H1 (cell line): ENCODE measurements around the gene RPP30. TPM values are rescaled to one million over a fixed set of nuclear protein-coding genes. Genes with fewer than 3 reads are reported as not detected.

ENCODE experiments used
- BCL11A ChIP-seq, 2 experiments: IDR thresholded peaks; one replicate each; pipeline ENCODE4 v1.6.1; 2011; ENCODE audit warnings: low read depth in 2 of 2, low read length in 2 of 2, mild to moderate bottlenecking in 2 of 2
- CEBPB ChIP-seq: IDR thresholded peaks from 2 replicates; pipeline ENCODE4 v1.6.1; 2012; ENCODE audit warnings: low read depth, low read length
- EGR1 ChIP-seq: IDR thresholded peaks from 2 replicates; pipeline ENCODE4 v1.6.1; 2011; ENCODE audit warnings: low read depth, low read length, borderline replicate concordance
- FOSL1 ChIP-seq: IDR thresholded peaks from 2 replicates; pipeline ENCODE4 v1.6.1; 2011; ENCODE audit warnings: mild to moderate bottlenecking, low read depth, low read length, moderate library complexity; ENCODE audit not compliant: insufficient read depth
- KDM4A ChIP-seq: IDR thresholded peaks from one replicate; pipeline ENCODE4 v1.7.1; 2012; ENCODE audit warnings: low read depth, mild to moderate bottlenecking, moderate library complexity, low read length, inconsistent platforms; ENCODE audit not compliant: severe bottlenecking
- NANOG ChIP-seq: IDR thresholded peaks from 2 replicates; pipeline ENCODE4 v1.6.1; 2011; ENCODE audit warnings: low read length, low read depth, mild to moderate bottlenecking, inconsistent platforms; ENCODE audit not compliant: insufficient read depth, poor library complexity, severe bottlenecking
- PHF8 ChIP-seq: fragments of 200-600 bp; sonication (generic); conservative IDR thresholded peaks from 2 replicates; pipeline ENCODE4 v1.7.1; 2012; ENCODE audit warnings: low read depth, mild to moderate bottlenecking, inconsistent platforms, low read length, moderate library complexity
- SP1 ChIP-seq: IDR thresholded peaks from 2 replicates; pipeline ENCODE4 v1.6.1; 2011; ENCODE audit warnings: low read depth, low read length
- SP2 ChIP-seq: IDR thresholded peaks from 2 replicates; pipeline ENCODE4 v1.6.1; 2012; ENCODE audit warnings: mild to moderate bottlenecking, low read length, inconsistent platforms
- SP4 ChIP-seq: IDR thresholded peaks from 2 replicates; pipeline ENCODE4 v1.6.1; 2012; ENCODE audit warnings: low read length, inconsistent platforms
- TEAD4 ChIP-seq: IDR thresholded peaks from 2 replicates; pipeline ENCODE4 v1.6.1; 2012; ENCODE audit warnings: low read depth, low read length, inconsistent platforms, mixed read lengths
- YY1 ChIP-seq: IDR thresholded peaks from 2 replicates; pipeline ENCODE4 v1.6.1; 2011; ENCODE audit warnings: low read depth, mild to moderate bottlenecking, low read length
- polyA plus RNA-seq, 7 experiments: library from polyadenylated mRNA; depleted of rRNA in 3 of 7; stranded (reverse) in 5 of 7; unstranded in 2 of 7; fragments of >200 nt in 5 of 7; fragments of 200-250 nt in 2 of 7; gene quantifications; 1 replicate in 5 of 7; 2 replicates in 1 of 7; 4 replicates in 1 of 7; pipeline versions ENCODE4 v1.2.1 to v1.2.3, GENCODE V29; 2011 to 2013; ENCODE audit warnings: missing spikeins in 2 of 7, mixed read lengths in 2 of 7
- total RNA-seq: library from RNA; stranded (reverse); fragmentation: NEBNext Ultra II Directional; extraction: Animal tissue kit (Norgen Biotek cat#: 25700); gene quantifications from 2 replicates; pipeline ENCODE4 v1.2.1, GENCODE V29; 2021
- TF ChIP-seq, protein P1 (sequence below): fragments of 300-600 bp; sonication (generic); IDR thresholded peaks from 2 replicates; pipeline ENCODE4 v1.7.1; 2012; ENCODE audit warnings: low read length, moderate library complexity, mild to moderate bottlenecking, inconsistent platforms; ENCODE audit not compliant: insufficient replicate concordance

The RPP30 gene
- total and polyA plus RNA-seq, 2 of the 8 experiments (the other 6 are each of a cell fraction or from before 2014, with no cell fraction given): 38.9 to 79.7 TPM

DNA sequence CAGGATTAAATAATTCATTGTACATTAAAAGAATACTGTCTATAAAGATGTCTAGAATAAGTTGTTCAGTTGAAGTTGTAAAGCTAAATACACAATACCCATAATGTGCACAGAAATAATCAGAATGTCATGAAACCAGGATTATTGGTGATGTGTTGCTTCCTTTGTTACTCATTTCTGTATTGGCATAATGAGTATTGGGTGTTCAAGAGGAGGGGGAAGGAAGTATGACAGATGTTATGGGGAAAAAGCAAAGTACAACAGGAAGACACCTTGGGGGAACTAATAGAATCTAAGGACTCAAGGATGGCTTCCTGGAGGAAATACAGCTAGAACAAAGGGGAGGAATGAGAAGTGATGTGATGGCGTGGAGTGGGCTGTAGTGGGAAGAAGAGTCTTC lies 34.2 kb downstream of the RPP30 start (continued):
- TF ChIP-seq, protein P1, sequence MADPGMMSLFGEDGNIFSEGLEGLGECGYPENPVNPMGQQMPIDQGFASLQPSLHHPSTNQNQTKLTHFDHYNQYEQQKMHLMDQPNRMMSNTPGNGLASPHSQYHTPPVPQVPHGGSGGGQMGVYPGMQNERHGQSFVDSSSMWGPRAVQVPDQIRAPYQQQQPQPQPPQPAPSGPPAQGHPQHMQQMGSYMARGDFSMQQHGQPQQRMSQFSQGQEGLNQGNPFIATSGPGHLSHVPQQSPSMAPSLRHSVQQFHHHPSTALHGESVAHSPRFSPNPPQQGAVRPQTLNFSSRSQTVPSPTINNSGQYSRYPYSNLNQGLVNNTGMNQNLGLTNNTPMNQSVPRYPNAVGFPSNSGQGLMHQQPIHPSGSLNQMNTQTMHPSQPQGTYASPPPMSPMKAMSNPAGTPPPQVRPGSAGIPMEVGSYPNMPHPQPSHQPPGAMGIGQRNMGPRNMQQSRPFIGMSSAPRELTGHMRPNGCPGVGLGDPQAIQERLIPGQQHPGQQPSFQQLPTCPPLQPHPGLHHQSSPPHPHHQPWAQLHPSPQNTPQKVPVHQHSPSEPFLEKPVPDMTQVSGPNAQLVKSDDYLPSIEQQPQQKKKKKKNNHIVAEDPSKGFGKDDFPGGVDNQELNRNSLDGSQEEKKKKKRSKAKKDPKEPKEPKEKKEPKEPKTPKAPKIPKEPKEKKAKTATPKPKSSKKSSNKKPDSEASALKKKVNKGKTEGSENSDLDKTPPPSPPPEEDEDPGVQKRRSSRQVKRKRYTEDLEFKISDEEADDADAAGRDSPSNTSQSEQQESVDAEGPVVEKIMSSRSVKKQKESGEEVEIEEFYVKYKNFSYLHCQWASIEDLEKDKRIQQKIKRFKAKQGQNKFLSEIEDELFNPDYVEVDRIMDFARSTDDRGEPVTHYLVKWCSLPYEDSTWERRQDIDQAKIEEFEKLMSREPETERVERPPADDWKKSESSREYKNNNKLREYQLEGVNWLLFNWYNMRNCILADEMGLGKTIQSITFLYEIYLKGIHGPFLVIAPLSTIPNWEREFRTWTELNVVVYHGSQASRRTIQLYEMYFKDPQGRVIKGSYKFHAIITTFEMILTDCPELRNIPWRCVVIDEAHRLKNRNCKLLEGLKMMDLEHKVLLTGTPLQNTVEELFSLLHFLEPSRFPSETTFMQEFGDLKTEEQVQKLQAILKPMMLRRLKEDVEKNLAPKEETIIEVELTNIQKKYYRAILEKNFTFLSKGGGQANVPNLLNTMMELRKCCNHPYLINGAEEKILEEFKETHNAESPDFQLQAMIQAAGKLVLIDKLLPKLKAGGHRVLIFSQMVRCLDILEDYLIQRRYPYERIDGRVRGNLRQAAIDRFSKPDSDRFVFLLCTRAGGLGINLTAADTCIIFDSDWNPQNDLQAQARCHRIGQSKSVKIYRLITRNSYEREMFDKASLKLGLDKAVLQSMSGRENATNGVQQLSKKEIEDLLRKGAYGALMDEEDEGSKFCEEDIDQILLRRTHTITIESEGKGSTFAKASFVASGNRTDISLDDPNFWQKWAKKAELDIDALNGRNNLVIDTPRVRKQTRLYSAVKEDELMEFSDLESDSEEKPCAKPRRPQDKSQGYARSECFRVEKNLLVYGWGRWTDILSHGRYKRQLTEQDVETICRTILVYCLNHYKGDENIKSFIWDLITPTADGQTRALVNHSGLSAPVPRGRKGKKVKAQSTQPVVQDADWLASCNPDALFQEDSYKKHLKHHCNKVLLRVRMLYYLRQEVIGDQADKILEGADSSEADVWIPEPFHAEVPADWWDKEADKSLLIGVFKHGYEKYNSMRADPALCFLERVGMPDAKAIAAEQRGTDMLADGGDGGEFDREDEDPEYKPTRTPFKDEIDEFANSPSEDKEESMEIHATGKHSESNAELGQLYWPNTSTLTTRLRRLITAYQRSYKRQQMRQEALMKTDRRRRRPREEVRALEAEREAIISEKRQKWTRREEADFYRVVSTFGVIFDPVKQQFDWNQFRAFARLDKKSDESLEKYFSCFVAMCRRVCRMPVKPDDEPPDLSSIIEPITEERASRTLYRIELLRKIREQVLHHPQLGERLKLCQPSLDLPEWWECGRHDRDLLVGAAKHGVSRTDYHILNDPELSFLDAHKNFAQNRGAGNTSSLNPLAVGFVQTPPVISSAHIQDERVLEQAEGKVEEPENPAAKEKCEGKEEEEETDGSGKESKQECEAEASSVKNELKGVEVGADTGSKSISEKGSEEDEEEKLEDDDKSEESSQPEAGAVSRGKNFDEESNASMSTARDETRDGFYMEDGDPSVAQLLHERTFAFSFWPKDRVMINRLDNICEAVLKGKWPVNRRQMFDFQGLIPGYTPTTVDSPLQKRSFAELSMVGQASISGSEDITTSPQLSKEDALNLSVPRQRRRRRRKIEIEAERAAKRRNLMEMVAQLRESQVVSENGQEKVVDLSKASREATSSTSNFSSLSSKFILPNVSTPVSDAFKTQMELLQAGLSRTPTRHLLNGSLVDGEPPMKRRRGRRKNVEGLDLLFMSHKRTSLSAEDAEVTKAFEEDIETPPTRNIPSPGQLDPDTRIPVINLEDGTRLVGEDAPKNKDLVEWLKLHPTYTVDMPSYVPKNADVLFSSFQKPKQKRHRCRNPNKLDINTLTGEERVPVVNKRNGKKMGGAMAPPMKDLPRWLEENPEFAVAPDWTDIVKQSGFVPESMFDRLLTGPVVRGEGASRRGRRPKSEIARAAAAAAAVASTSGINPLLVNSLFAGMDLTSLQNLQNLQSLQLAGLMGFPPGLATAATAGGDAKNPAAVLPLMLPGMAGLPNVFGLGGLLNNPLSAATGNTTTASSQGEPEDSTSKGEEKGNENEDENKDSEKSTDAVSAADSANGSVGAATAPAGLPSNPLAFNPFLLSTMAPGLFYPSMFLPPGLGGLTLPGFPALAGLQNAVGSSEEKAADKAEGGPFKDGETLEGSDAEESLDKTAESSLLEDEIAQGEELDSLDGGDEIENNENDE: no peak
- no peak for TF ChIP-seq FOSL1
- no peak for TF ChIP-seq YY1
- no peak for TF ChIP-seq KDM4A
- no peak for TF ChIP-seq NANOG
- TF ChIP-seq BCL11A (IDR thresholded peaks at IDR 0.05; ENCODE audit: low read depth in 2 of 2, low read length in 2 of 2): no peak
- no peak for TF ChIP-seq SP4
- TF ChIP-seq SP1: no peak
- no peak for TF ChIP-seq CEBPB
- TF ChIP-seq SP2: no peak
- TF ChIP-seq PHF8: no peak
- no peak for TF ChIP-seq EGR1
- TF ChIP-seq TEAD4: no peak
